HUDEP-2 (cell line): ENCODE data around the gene PAPPA.
A peak's percentile ranks its signal among the peaks of the same experiment; 100 is the strongest.

ENCODE experiments used
- DNase-seq, 76 experiments: peaks; one replicate each; lab custom pipeline; 2025; ENCODE audit not compliant: unreplicated experiment in 76 of 76; lab: John Stamatoyannopoulos, UW

The PAPPA gene

DNA sequence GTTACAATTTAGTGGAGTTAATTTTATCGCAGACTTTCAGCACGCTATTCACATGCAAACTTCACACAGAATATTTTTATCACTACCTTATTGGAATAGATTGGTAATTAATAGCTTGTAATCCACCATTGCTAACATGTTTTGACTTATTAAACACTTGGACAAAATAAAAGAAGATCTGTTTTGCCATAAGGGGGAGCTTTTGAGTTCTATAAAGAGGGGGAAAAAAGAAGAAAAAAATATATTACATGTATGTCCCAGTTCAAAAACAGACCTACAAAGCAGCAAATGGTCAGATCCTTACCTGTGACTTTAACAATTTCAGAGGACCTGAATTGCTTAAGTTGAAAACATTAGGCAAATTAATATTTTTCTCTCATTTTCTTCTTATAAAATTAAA, 1.2 kb upstream of the PAPPA start:
- peak in 6 of 76 experiments; percentile 3 to 37 (median 12) for DNase-seq

- DNase-seq, result no peak
Observed at GRCh38 chr9:116152941-116153764, 438 bp upstream of the PAPPA start.

DNA sequence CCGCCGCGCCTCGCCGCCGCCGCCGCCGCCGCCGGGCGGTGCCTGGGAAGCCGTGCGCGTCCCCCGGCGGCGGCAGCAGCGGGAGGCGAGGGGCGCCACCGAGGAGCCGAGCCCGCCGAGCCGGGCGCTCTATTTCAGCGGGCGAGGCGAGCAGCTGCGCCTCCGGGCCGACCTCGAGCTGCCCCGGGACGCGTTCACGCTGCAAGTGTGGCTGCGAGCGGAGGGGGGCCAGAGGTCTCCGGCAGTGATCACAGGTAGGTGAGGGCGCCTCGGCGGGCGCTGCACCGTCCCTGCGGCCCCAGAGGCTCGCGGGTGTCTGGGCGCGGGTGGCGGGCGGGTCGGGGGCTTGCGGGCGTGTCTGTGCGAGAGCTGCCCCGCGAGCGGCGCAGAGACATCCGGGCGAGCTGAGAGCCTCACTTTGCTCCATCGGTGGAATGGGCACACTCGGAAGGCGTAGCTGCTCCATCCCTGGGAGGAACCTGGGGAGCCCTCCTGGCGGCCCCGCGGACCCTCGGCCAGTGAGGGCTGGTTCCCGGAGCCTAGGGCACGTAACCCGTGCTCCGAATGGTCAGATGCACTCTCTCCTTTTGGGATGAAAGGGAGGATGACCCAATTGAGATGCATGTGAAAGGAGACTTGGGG, 864 bp downstream of the PAPPA start:
- DNase-seq, result no peak

DNA sequence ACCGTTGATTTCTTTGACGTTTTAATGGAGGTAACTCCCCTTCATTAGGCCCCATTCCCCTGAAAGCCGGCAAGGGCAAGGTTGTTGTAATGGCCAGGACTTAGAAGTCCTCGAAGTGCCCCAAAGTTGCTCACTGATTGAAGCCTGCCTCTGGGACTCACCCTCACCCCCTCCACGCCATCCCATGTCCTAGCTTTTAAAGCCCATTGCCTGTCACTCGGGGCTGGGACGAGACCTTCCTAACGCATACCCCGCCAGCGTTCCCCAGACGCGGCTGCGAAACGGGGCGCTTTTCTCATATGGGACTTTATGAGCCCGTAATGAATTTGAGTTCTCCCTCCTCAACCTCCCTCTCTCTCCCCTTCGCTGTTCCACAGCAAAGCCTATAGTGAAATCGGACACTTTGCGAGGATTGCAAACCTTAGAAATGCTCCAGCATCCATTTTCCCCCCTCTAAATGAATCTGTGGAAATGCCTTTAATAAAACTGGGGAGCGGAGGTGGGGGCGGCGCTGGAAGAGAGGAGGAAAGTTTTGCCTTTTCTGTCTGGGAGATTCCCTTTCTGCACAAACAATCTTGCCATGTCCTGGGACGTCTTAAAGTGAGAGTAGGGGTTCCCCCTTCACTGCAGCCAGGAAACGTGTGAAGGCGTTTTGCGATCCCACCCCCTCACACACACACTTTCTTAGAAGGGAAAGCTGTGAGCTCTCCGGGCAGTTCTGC, 1.5 kb downstream of the PAPPA start:
- no peak for DNase-seq

GRCh38 chr9:116155698-116156039, 2.1 kb downstream of the PAPPA start:
- no peak for DNase-seq

- DNase-seq, result peak in 6 of 76 experiments; percentile 8 to 41 (median 26)
Observed at GRCh38 chr9:116156621-116157314, 3.2 kb downstream of the PAPPA start.

DNA sequence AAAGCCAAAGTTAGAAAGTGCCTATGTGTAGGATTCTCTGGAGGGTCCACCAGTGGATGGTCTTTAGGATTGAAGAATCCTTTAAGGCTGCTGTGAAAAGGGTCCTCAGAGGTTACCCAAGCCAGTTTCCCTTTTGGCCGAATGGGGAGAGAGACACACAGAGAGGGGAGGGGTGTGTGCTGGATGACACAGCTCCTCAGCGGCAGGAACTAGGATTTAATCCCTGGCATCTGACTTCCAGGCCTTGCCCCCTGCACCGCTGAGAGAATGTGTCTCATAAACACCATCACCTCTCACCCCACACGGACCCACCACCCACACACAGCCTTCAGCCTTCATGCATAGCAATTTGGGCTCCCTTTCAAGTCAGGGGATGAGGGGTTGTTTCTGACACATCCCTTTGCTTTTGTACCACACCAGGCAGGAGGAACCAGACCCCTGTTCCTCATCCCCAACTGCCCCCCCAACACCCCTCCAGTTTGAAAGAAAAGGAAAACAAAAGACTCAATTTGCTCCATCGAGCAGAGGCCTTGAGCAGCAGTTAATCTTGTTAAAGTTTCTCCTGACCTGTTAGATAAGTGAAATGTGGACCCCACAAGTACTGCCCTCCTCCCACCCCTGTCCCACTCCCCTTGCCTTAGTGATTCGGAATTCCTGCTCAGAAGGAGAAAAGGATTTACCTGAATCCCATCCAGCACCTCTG, 4.0 kb downstream of the PAPPA start:
- DNase-seq, result no peak

- no peak for DNase-seq
Observed at GRCh38 chr9:116160676-116161571, 7.3 kb downstream of the PAPPA start.

DNA sequence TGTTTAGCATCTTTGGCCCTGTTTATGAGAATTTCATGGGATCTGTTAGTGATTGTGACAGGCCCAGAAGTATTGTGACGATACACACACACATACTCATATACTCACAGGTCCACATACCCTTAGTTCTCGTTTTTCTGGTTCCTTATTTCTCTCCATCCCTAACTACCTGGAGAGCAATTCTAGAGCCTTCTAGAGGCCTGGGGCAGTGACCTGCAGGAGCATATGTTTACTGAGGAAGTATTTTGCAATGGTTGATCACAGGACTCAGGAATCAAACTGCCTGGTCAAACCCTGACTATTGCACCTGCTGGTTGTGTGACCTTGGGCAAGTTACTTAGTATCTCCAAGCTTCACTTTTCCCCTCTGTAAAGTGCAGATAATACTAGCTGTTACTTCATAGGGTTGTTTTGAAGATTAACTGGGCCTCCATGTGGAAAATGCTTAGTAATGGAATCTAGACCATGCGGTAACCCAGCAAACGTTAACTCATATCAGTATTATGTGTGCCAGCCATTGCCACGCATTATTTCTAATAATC, 8.7 kb downstream of the PAPPA start:
- peak in 12 of 76 experiments; percentile 9 to 65 (median 22) for DNase-seq

- peak in 13 of 76 experiments; percentile 3 to 29 (median 17) for DNase-seq
Observed at GRCh38 chr9:116163293-116164055, 9.9 kb downstream of the PAPPA start.

DNA sequence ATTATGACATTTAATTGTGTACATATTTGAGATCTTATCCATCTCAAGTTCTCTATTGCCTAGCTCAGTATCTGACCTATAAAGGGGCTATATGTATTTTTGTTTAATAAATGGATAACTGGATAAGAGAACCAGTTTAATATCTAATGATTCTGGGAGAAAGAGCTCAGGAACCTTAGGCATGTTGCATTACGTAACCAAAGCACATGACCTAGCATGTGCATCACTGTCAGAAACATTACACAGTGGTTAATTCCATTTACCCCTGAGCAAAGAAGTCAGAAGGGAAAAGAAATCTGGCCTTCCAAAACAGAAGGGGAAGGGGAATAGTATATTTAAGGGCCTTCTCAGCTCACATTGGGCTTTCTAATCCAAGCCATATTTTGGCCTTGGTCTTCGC, 12.3 kb downstream of the PAPPA start:
- DNase-seq, result no peak

DNA sequence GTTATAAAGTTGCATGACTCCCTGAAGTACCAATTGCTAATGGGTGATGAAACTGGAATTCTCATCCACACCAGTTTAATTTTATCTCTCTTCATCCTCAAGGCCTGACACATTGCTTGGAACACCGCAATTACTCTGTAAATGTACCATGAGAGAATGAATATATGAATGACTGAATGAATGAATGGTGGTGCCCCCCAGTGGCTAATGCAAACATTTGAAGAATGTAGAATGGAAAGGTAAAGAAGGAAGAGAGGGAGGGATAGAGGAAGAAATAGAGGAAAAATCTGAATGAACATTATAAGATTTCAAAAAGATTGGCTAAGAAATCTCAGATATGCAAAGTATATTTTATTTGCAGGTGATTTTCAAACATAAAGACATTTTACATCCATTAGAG, 13.1 kb downstream of the PAPPA start:
- DNase-seq, result no peak

DNA sequence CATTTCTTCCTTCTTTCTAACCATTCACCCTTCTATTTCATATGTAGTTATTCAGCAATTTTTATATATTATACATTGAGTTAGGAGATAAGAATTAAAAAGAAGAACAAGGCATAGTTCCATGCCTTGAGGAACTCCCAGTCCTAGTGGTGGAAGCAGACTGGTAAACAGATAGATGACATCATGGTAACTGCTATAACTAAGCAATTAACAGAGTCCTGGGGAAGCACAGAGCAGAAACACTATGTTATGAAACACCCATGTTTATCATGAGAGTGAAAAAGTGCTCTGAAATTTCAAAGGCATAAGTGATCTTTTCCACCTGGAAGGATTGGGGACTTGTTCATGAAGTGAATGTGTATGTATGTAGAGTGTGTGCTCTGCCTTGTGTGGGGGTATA, 14.6 kb downstream of the PAPPA start:
- DNase-seq, result no peak

GRCh38 chr9:116172216-116172615, 18.6 kb downstream of the PAPPA start:
- no peak for DNase-seq

DNA sequence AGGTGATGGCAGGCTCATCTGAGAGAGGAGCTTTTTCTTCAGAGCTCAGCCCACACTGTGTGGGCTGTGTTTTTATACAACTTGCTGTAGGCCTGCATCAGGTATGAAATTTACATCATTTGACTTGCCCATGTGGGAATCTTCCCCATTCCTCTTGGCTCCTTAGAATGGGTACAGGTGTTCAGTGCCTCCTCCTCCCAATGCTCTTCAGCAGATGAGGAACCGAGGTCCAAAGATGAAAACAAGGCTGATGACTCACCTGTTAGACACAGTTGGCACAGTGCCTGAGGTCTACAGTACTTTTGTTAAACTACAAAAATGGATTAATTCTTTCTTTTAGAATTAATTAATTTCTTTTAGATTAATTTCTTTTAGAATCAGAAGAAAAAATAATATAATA, 20.8 kb downstream of the PAPPA start:
- DNase-seq, result no peak

DNA sequence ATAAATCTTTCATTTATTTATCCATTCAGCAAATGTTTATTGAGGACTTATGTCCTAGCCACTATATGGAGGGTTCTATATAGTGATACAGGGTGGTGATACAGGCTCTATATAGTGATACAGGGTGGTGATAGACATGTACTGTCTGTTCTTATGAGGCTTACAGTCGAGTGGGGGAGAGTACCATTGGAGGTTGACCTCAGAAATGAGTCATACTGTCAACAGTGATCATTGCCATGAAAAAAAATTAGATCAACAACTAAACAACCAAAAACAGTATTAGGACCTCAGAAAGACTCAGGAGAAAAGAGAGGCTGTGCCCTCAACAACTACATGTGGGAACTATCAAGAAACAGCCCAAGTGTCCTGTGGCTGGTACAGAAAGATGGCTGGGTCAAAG, 22.0 kb downstream of the PAPPA start:
- DNase-seq, result no peak

DNA sequence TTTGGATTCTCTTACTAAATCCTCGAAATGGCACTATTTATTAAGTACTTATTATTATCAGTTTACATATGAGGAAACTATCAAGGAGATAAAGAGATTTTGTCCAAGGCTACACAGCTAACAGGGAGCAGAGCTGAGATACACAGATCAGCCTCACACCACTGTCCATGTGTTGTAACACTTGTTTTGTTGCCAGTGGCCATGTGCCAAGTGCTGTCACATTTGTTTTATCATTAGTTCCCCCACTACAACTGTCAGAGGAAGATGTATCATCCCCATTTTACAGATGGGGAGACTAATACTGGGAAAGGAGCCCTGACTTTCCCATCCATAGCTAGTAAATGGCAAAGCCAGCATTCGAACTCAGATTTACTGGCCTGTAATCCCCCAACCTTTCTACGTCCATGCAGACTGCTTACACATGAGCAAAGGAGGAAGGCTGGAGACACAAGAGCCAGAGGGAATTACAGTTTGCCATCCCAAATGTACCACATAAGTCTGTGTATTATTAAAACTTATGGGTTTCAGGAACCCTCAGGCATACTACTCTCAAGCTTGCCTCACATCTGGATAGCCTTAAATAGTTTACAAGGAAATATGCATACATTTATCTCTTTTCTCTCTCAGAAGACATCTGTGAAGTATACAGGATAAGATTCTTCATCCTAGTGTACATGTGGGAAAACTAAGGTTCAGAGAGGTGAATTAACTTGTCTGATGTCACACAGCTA, 25.1 kb downstream of the PAPPA start:
- DNase-seq, result no peak

DNA sequence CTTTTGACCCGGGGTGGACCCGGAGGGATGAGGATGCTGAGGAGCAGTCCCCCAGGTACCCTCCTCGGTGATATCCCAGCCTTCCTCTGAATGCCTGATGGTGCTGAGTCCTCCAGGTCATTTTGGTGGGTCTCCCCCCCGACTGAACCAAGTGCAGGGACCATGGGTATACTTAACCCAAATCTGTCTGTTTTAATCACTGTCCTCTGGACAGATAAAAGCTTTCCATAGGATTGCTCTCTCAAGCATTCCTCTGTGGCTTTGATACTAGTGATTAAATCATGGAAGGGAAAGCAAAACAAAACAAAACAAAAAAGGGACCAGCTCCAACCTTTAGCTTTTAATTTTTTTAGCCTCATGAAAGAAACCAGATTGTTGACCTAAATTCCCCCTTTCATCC, 26.0 kb downstream of the PAPPA start:
- DNase-seq, result no peak
